Measurements from ENCODE around the gene MIOS.
"Not testable (repeated sequence)": the region's sequence is repeated elsewhere in the genome, so short reads cannot be mapped to it uniquely, and the experiment has no call there.

MIOS gene

GRCh38 chr7:7554649-7555575 lies 11.8 kb upstream of the MIOS start:
- FAIRE-seq = no peak

GRCh38 chr7:7556852-7557251 lies 9.8 kb upstream of the MIOS start:
- no peak for FAIRE-seq

- no peak for FAIRE-seq
Observed at GRCh38 chr7:7557252-7557651, 9.4 kb upstream of the MIOS start.

- not testable (repeated sequence) for FAIRE-seq
Observed at GRCh38 chr7:7561591-7561990, 5.1 kb upstream of the MIOS start.

GRCh38 chr7:7562736-7563135 lies 3.9 kb upstream of the MIOS start:
- no peak for FAIRE-seq

- FAIRE-seq = no peak
Observed at GRCh38 chr7:7563269-7563668, 3.4 kb upstream of the MIOS start.

GRCh38 chr7:7563813-7564212 lies 2.9 kb upstream of the MIOS start:
- FAIRE-seq = no peak

GRCh38 chr7:7564323-7564780 lies 2.3 kb upstream of the MIOS start:
- FAIRE-seq = no peak

GRCh38 chr7:7565018-7565680 lies 1.5 kb upstream of the MIOS start:
- no peak for FAIRE-seq

GRCh38 chr7:7565746-7566650 lies 686 bp upstream of the MIOS start:
- FAIRE-seq = no peak

- peak; percentile 66 for FAIRE-seq
Observed at GRCh38 chr7:7567898-7568531, 1.3 kb downstream of the MIOS start.

GRCh38 chr7:7568553-7568952 lies 1.9 kb downstream of the MIOS start:
- FAIRE-seq = no peak

- FAIRE-seq = no peak
Observed at GRCh38 chr7:7569081-7569527, 2.4 kb downstream of the MIOS start.

- no peak for FAIRE-seq
Observed at GRCh38 chr7:7569615-7570014, 2.9 kb downstream of the MIOS start.

- no peak for FAIRE-seq
Observed at GRCh38 chr7:7570584-7570983, 3.9 kb downstream of the MIOS start.

- FAIRE-seq = no peak
Observed at GRCh38 chr7:7573701-7574100, 7.0 kb downstream of the MIOS start.

- FAIRE-seq = no peak
Observed at GRCh38 chr7:7576344-7576743, 9.7 kb downstream of the MIOS start.

- no peak for FAIRE-seq
Observed at GRCh38 chr7:7577888-7578287, 11.2 kb downstream of the MIOS start.

- FAIRE-seq = no peak
Observed at GRCh38 chr7:7579638-7580037, 13.0 kb downstream of the MIOS start.

GRCh38 chr7:7581531-7582179 lies 15.0 kb downstream of the MIOS start:
- no peak for FAIRE-seq

- no peak for FAIRE-seq
Observed at GRCh38 chr7:7582596-7582995, 15.9 kb downstream of the MIOS start.

GRCh38 chr7:7583731-7584130 lies 17.0 kb downstream of the MIOS start:
- peak; percentile 21 for FAIRE-seq

All from islet of Langerhans (tissue), 1 donor.